D341Med (cell line): ENCODE results near the gene EEF1A2.

Experiments
- DNase-seq: peaks from one replicate; pipeline ENCODE4 v3.0.0; 2012; ENCODE audit warnings: low spot score

The EEF1A2 gene

GRCh38 chr20:63469713-63470101 is 29.2 kb downstream of the EEF1A2 start:
- no peak for DNase-seq

- no peak for DNase-seq
Measured at GRCh38 chr20:63469019-63469712, 29.7 kb downstream of the EEF1A2 start.

GRCh38 chr20:63468421-63468820 is 30.5 kb downstream of the EEF1A2 start:
- DNase-seq = no peak

- DNase-seq = no peak
Measured at GRCh38 chr20:63467294-63468083, 31.4 kb downstream of the EEF1A2 start.

- DNase-seq = no peak
Measured at GRCh38 chr20:63466861-63467260, 32.0 kb downstream of the EEF1A2 start.

GRCh38 chr20:63466250-63466825 is 32.5 kb downstream of the EEF1A2 start:
- no peak for DNase-seq

- no peak for DNase-seq
Measured at GRCh38 chr20:63465380-63466249, 33.3 kb downstream of the EEF1A2 start.

- no peak for DNase-seq
Measured at GRCh38 chr20:63464289-63464635, 34.6 kb downstream of the EEF1A2 start.

- DNase-seq = no peak
Measured at GRCh38 chr20:63463400-63464288, 35.2 kb downstream of the EEF1A2 start.

- DNase-seq = no peak
Measured at GRCh38 chr20:63462244-63462643, 36.6 kb downstream of the EEF1A2 start.

- DNase-seq = no peak
Measured at GRCh38 chr20:63461104-63461763, 37.6 kb downstream of the EEF1A2 start.

- no peak for DNase-seq
Measured at GRCh38 chr20:63459070-63459380, 39.9 kb downstream of the EEF1A2 start.

- no peak for DNase-seq
Measured at GRCh38 chr20:63458170-63459069, 40.5 kb downstream of the EEF1A2 start.

- DNase-seq = peak; percentile 83
Measured at GRCh38 chr20:63457737-63458136, 41.1 kb downstream of the EEF1A2 start.

GRCh38 chr20:63456429-63457284 is 42.2 kb downstream of the EEF1A2 start:
- no peak for DNase-seq

GRCh38 chr20:63455568-63455859 is 43.4 kb downstream of the EEF1A2 start:
- no peak for DNase-seq

GRCh38 chr20:63454731-63455567 is 43.9 kb downstream of the EEF1A2 start:
- DNase-seq = peak; percentile 79

GRCh38 chr20:63452821-63453523 is 45.9 kb downstream of the EEF1A2 start:
- DNase-seq = no peak
